ENCODE results near the gene TNRC18. TPM values are rescaled to one million over a fixed set of nuclear protein-coding genes. Genes with fewer than 3 reads are reported as not detected.

TNRC18 gene
- total and polyA plus RNA-seq, 2 donors (not counting 3 experiments of a cell fraction or from before 2014, with no cell fraction given) = 14.8 to 64.6 TPM

DNA sequence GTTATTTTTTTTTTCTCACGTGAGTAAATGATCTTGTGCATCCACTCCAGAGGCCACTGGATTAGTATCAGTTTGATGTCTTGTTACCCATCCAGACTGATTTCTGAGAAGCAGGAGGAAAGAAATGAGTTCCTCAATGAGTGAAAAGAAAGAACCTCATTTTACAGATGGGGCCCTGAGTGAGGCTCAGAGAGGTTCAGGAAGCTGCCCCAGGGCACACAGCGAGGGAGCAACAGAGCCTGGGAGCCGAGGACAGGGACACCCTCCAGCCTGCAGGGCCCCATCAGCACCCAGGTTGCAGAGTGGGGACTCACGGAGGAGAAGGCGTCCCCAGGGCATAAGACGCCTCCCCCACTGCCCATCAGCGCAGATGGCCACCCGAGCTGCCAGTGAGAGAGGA is 30.9 kb upstream of the TNRC18 start:
- FAIRE-seq (no peak), DNase-seq (ENCODE audit: low read depth, low spot score) (no peak)
- Histone ChIP-seq H3K27ac (ENCODE audit: insufficient read depth, low read depth, low read length) (no peak overlapping the region), H3K36me3 (ENCODE audit: control insufficient read depth in 2 of 2, extremely low read depth in 1 of 2, insufficient read depth in 2 of 2, low read length in 2 of 2) (no peaks in the 10 kb centered on the region), H4K20me1 (replicated peaks; ENCODE audit: control insufficient read depth, extremely low read depth, insufficient read depth, low read length) (no peaks in the 10 kb centered on the region), H3K27me3 (ENCODE audit: control insufficient read depth in 2 of 2, insufficient read depth in 2 of 2, low read length in 2 of 2) (no peaks in the 10 kb centered on the region), H3K9me1 (replicated peaks; ENCODE audit: control insufficient read depth, extremely low read depth, insufficient read depth, low read length) (no peaks in the 10 kb centered on the region), H2AFZ (ENCODE audit: low read depth, low read length) (no peak overlapping the region), H3K9me3 (replicated peaks; ENCODE audit: control insufficient read depth, insufficient read depth, low read length) (no peaks in the 10 kb centered on the region), H3K9ac (replicated peaks; ENCODE audit: extremely low read depth, insufficient read depth, low read length) (no peak overlapping the region), H3K4me1 (ENCODE audit: control insufficient read depth, extremely low read depth, insufficient read depth, low read length) (peaks cover 4% of the 10 kb centered on the region), H3K4me2 (ENCODE audit: insufficient read depth, low read length) (no peak overlapping the region), H3K79me2 (ENCODE audit: control insufficient read depth, insufficient read depth, low read length) (no peaks in the 10 kb centered on the region), H3K4me3 (replicated peaks in 1 of 3; ENCODE audit: insufficient read depth in 1 of 3, low read depth in 1 of 3, low read length in 3 of 3) (no peak overlapping the region)
- ChIA-PET POLR2A (no interaction called here), CTCF (interaction anchor here (1.6 kb wide), 1 partner anchor 23 kb away, joined by 3 read pairs; no protein-coding TSS in a partner anchor)
- TF ChIP-seq MYC (IDR thresholded peaks at IDR 0.05; ENCODE audit: low read depth, low read length) = no peak
- TF ChIP-seq GATA2 (IDR thresholded peaks at IDR 0.05; ENCODE audit: insufficient read depth, insufficient read length, low read depth, low read length) = no peak
- TF ChIP-seq, protein P1, sequence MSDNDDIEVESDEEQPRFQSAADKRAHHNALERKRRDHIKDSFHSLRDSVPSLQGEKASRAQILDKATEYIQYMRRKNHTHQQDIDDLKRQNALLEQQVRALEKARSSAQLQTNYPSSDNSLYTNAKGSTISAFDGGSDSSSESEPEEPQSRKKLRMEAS (IDR thresholded peaks at IDR 0.05; ENCODE audit: insufficient read depth, insufficient read length) = no peak
- TF ChIP-seq EZH2 (IDR thresholded peaks at IDR 0.05; ENCODE audit: borderline replicate concordance, low read depth, low read length, severe bottlenecking) = no peak
- TF ChIP-seq POLR2A (IDR thresholded peaks at IDR 0.05; ENCODE audit: low read depth, low read length) = no peak
- TF ChIP-seq FOS (IDR thresholded peaks at IDR 0.05; ENCODE audit: borderline replicate concordance, insufficient read depth, low read length) = no peak
- TF ChIP-seq, protein P2, sequence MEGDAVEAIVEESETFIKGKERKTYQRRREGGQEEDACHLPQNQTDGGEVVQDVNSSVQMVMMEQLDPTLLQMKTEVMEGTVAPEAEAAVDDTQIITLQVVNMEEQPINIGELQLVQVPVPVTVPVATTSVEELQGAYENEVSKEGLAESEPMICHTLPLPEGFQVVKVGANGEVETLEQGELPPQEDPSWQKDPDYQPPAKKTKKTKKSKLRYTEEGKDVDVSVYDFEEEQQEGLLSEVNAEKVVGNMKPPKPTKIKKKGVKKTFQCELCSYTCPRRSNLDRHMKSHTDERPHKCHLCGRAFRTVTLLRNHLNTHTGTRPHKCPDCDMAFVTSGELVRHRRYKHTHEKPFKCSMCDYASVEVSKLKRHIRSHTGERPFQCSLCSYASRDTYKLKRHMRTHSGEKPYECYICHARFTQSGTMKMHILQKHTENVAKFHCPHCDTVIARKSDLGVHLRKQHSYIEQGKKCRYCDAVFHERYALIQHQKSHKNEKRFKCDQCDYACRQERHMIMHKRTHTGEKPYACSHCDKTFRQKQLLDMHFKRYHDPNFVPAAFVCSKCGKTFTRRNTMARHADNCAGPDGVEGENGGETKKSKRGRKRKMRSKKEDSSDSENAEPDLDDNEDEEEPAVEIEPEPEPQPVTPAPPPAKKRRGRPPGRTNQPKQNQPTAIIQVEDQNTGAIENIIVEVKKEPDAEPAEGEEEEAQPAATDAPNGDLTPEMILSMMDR (IDR thresholded peaks at IDR 0.05; ENCODE audit: extremely low read depth in 1 of 2, insufficient read depth in 1 of 2, low read depth in 1 of 2, low read length in 2 of 2) = no peak
- TF ChIP-seq JUN (IDR thresholded peaks at IDR 0.05; ENCODE audit: borderline replicate concordance, insufficient read depth, insufficient read length, low read depth) = no peak
- no peak for TF ChIP-seq POLR2AphosphoS5 (IDR thresholded peaks at IDR 0.05; ENCODE audit: insufficient read depth, low read depth, low read length)
- intact Hi-C loops (cut with micrococcal nuclease) = no loop called here
- BruUV-seq (replicated peaks) = no TSS peak
- dilution Hi-C loops (cut with MboI; ENCODE audit: extremely low pct_ligation_motif_present, low sequenced_read_pairs) = no loop called here
